Measurements from ENCODE around the gene CIDEA.

The CIDEA gene

DNA sequence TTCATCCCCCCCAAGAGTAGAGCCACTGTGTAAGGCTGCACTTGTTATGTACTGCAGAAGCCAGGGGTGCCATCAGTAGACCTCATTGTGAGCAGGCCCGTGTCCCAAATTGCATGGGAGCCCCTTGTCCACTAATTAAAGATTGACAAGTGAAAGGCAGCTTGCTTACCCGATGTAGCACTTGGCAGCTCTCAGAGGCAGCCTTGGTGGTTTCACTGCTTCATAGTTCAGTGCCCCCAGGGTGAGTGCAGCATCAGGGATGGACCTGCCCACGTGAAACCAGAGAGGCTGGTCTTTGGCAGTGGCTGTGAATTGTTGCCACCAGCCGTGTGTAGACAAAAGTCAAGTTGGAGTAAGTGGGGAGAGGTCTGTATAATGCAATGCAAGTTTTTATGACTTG is 67.2 kb downstream of the CIDEA start:
- no peak for DNase-seq

DNA sequence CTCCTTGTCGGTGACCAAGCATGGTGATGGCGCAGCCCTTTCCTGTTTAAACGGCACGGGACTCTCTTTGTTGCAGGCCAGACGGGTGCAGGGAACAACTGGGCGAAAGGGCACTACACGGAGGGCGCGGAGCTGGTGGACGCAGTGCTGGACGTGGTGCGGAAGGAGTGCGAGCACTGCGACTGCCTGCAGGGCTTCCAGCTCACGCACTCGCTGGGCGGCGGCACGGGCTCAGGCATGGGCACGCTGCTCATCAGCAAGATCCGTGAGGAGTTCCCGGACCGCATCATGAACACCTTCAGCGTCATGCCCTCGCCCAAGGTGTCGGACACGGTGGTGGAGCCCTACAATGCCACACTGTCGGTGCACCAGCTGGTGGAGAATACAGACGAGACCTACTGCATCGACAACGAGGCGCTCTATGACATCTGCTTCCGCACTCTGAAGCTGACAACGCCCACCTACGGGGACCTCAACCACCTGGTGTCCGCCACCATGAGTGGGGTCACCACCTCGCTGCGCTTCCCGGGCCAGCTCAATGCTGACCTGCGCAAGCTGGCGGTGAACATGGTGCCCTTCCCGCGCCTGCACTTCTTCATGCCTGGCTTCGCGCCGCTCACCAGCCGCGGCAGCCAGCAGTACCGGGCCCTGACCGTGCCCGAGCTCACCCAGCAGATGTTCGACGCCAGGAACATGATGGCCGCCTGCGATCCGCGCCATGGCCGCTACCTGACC is 71.0 kb downstream of the CIDEA start:
- no peak for DNase-seq

- no peak for DNase-seq
Measured at GRCh38 chr18:12325726-12326245, 71.6 kb downstream of the CIDEA start.

GRCh38 chr18:12326711-12327460 is 72.7 kb downstream of the CIDEA start:
- DNase-seq: no peak
